Left colon (tissue), 2 donors: ENCODE measurements around the gene DOCK9. TPM values are rescaled to one million over a fixed set of nuclear protein-coding genes. Genes with fewer than 3 reads are reported as not detected.

Experiments used
- ATAC-seq: fragments of 200-7000 bp; cut with Tn5 transposase; one replicate; pipeline ENCODE4 v1.9.1; 2020; ENCODE audit warnings: mild to moderate bottlenecking, moderate library complexity
- DNase-seq, 2 donors: peaks; one replicate each; pipeline ENCODE4 v3.0.0-alpha.2; 2020
- intact Hi-C, 2 donors: fragments of 100-400 bp; cut with DNase I in 1 of 2; cut with micrococcal nuclease in 1 of 2; formaldehyde crosslinking; loops; one replicate each; pipeline versions ENCODE4 v1.11.2 to v1.14.0; 2022; cut with DNase I, micrococcal nuclease
- total RNA-seq, 2 donors: library from RNA; stranded (reverse); fragmentation: NEBNext Ultra II Directional; extraction: Animal tissue kit (Norgen Biotek cat#: 25700); gene quantifications; one replicate each; pipeline ENCODE4 v1.2.1, GENCODE V29; 2021
- donor health status: DM: no; HTN: no; CAD: no.
- donor health status: DM: yes; HTN: yes; CAD: no.

The DOCK9 gene
- total RNA-seq, 2 donors from 2014 or later, result 50.0 to 60.4 TPM

- intact Hi-C loops, result no loop called here
- no peak for ATAC-seq
- DNase-seq, result no peak
Observed at GRCh38 chr13:98878486-98879126, 99.3 kb downstream of the DOCK9 start.

DNA sequence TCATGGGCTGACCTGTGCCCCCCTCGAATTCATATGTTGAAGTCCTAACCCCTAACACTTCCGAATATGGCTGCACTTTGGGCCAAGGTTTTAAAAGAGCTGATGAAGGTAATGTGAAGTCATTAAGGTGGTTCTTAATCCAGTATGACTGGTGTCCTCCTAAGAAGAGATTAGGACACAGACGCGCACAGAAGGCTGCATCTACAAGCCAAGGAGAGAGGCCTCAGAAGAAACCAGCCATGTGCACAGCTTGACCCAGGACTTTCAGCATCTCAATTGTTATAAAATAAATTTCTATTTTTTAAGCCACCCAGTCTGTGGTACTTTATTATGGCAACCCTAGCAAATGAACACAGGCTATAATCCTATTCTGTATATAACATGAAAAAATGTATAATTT is 99.9 kb downstream of the DOCK9 start:
- no peak for DNase-seq
- no peak for ATAC-seq
- intact Hi-C loops, result no loop called here

GRCh38 chr13:98877466-98877865 is 100.4 kb downstream of the DOCK9 start:
- intact Hi-C loops, result no loop called here
- ATAC-seq, result no peak
- DNase-seq, result no peak

DNA sequence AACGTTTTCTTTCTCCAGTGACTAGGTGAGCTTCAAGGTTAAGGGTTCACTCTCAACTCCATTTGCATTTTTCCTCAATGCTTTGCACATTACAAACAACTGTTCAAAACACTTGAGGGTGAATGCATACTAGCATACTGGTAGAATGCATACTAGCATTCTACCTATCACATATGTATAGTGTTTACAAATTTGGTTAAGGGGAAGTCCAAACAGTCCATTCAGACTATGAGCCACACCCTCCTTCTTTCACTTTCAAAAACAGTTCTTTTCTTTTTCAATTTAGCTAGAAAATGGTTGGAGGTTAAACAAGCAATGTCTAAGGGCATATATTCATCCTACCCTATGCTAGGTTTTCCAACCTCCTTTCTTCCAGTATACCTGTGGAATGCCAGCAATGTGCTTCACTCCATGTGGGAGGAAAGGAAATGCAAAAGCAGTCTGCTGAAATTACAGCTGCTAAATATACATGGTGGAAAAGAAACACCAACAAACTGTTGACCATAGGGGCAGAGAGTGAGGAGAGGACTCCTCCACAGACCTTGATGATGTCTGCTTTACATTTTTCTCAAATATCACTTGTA is 102.6 kb downstream of the DOCK9 start:
- ATAC-seq (peak; percentile 51), DNase-seq (no peak)
- intact Hi-C loops, result no loop called here

DNA sequence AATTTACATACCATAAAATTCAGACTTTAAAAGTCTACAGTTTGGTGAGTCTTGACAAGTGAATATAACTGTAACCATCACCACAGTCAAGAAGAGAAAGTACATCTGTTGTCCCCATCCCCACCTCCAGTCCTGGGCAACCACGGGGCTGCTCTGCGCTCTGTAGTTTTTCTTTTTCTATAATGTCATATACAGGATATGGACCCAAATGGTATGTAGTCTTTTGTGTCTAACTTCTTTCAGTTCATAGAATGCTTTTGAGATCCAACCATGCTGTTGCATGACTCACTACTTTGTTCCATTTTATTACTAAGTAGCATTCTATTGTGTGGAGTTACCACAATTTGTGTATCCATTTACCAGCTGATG is 103.9 kb downstream of the DOCK9 start:
- intact Hi-C loops, result no loop called here
- ATAC-seq (no peak), DNase-seq (no peak)

DNA sequence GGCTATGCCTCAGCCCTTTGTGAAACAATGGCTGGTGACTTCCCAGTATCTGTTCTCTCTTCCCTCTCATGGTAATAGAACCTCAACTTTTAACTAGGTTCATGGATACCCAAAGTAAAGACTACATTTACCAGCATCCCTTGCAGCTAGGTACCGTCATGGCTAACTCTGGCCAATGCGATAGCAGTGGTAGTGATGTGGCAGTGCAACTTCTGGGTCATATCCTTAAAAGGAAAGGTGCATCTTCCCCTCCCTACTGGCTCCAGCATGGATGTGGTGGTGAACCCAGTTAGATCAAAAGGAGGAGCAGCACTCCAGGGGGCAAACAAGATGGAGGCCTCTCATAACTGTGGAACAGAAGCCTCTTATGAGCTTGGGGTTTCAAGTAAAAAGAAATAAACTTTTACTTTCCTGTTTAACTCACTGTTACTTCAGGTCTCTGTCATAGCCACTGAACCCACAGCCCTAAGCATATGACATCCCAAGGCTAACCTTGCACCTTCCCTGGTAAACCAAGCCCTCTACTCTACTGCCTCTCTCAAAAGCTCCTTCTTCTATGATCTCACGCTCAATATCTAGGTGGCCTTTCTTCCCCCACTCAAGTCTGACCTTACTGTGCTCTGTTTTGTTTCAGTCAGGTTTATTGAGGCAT is 104.4 kb downstream of the DOCK9 start:
- intact Hi-C loops, result no loop called here
- DNase-seq (no peak), ATAC-seq (no peak)

DNA sequence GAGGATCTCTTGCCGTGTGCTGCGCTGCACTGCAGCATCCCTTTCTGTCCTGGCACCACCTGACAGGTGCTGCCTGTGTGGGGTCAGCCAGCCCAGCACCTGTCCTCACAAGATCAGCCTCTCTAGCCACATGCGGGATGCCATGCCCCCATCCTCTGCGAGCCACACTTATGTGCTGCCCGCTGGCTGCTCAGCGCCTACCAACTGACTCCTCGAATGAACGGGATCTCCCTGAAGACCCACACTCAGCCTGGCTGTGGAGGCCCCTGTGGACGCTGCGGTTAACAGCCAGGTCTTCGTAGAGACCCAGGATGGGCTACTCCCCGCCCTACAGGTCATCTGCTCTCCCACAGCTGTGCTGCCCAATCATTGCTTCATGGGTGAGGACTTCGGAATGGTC is 106.1 kb downstream of the DOCK9 start:
- ATAC-seq, result no peak
- intact Hi-C loops, result no loop called here
- no peak for DNase-seq

- ATAC-seq, result no peak
- DNase-seq, result no peak
- intact Hi-C loops, result no loop called here
Observed at GRCh38 chr13:98869408-98870090, 108.3 kb downstream of the DOCK9 start.

DNA sequence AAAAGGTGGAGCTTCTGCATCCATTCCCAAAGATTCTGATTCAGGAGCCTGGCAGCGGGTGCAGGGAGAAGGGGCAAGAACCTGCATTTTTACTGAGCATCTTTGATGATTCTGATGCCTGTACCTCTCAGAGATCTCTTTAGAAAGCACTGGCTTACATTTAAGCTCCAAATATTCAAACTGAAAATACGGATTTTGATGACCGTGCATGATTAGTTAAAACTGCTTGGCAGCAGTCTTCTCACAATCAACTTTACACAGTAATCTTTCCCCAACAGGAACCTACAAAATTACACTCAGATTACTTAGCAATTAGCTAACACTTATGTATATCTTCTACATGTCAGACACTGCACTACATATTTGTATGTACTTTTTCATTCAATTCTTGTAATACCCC is 108.9 kb downstream of the DOCK9 start:
- DNase-seq, result no peak
- intact Hi-C loops, result no loop called here
- no peak for ATAC-seq

- intact Hi-C loops, result no loop called here
- ATAC-seq (no peak), DNase-seq (no peak)
Observed at GRCh38 chr13:98866882-98867281, 111.0 kb downstream of the DOCK9 start.

DNA sequence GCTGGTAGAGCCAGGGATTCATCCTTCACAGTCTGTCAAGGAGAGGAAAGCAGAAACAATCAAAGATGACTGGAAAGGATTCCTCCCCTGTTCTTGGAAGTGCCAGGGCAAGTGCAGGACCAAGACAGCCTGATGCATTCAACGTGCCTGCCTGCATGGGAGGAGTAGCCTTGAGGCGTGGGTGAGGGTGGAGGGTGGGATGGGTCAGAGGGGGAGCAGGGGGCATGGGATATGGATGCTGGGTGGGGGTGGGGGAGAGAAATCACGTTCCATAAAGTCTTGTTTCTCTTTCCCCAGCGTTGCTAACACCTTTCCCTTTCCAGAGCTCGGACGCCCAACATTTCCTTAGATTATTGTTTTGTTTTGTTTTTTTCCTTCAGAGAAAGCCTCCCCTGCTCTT is 117.4 kb downstream of the DOCK9 start:
- no peak for DNase-seq
- intact Hi-C loops, result no loop called here
- ATAC-seq, result no peak

DNA sequence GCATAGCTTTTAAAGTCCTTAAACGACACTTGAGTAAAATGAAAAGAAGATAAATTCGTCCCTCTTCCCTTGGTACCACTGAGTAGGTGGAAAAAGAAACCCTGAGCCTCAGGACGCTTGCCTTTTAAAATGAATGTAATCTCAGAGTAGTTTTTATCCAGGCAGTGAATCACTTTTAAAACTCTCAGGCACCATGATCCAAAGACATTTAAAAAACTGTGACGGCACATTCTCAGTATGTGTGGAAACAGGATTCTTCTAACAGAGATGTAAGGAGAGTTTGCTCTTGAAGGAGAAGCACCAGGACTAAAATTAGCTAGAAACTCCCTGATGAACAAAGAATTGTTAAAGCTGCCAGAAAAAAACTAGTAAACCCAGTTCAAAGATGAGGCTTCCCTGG is 119.7 kb downstream of the DOCK9 start:
- DNase-seq (no peak), ATAC-seq (no peak)

GRCh38 chr13:98856983-98857382 is 120.9 kb downstream of the DOCK9 start:
- intact Hi-C loops, result loop anchor here in 1 of 2 donors (10.0 kb wide), 1 partner anchor 178 kb away; no protein-coding TSS in a partner anchor

More for the DNA sequence above, 119.7 kb downstream of the DOCK9 start:
- intact Hi-C loops, result loop anchor here in 1 of 2 donors (10.0 kb wide), 1 partner anchor 177 kb away; no protein-coding TSS in a partner anchor

DNA sequence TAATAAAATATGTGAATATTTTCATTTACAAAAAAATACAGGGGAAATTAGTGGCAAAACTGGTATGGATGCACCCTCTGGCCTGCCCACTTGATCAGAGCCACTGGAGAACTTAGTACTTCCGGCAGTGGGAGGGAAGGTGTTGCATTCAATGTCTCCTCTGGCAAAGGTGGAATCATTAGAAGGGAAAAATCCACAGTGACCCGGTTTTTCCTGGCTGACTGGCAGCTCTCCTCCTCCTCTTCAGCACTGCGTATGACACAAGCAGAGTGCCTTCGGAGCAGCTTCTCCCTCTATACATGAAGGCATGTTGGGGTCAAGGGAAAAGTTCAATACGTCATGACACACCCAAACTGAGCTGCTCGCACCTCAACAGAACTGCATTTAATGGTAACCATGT is 123.4 kb downstream of the DOCK9 start:
- intact Hi-C loops, result loop anchor here in 1 of 2 donors (10.0 kb wide), 1 partner anchor 180 kb away; no protein-coding TSS in a partner anchor
- ATAC-seq, result no peak
- DNase-seq, result no peak

More at GRCh38 chr13:98856983-98857382, 120.9 kb downstream of the DOCK9 start:
- peak; percentile 92 for ATAC-seq
- peak; percentile 23 to 66 for DNase-seq

GRCh38 chr13:98853771-98854221 is 124.1 kb downstream of the DOCK9 start:
- intact Hi-C loops, result loop anchor here in 1 of 2 donors (10.0 kb wide), 1 partner anchor 181 kb away; no protein-coding TSS in a partner anchor
- ATAC-seq (no peak), DNase-seq (peak; percentile 22 to 41)

DNA sequence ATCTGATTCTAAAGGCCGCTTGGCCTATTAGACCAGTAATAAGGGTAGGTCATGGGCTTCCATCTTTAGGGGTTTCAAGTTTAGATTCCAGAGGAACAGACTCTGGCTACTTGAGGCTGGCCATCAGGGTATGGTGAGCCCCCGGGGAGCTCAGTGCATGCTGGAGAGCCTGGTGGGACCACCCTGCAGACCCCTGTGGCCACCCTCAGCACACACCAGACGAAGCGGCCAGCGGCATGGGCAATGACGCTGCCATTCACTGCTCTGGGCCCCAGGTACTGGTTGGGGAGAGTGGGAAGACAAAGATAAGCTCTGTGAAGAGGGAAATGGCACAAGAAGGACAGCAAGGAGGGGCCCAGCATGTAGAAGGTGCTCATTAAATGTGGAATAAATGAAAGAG is 126.6 kb downstream of the DOCK9 start:
- no peak for ATAC-seq
- intact Hi-C loops, result loop anchor here in 1 of 2 donors (10.0 kb wide), 1 partner anchor 184 kb away; no protein-coding TSS in a partner anchor
- DNase-seq, result no peak

DNA sequence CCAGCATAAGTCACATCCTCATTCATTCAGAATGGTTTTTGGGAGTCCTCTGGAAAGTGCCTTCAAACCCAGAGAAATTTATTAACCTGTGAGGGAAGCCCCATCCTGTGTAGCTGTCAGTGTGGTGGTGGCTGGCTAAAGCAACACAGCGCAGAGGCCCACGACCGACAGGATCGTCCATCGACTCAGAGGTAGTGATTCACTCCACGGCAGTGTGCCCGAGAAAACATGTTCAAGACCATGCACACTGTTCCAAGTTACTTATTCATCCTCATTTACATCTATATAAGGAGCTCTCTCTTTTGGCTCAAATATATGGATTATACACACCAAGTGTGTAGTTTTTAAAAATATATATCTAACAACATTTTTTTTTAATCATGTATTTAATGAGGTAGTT is 129.1 kb downstream of the DOCK9 start:
- intact Hi-C loops, result no loop called here
- ATAC-seq, result no peak
- DNase-seq, result no peak

DNA sequence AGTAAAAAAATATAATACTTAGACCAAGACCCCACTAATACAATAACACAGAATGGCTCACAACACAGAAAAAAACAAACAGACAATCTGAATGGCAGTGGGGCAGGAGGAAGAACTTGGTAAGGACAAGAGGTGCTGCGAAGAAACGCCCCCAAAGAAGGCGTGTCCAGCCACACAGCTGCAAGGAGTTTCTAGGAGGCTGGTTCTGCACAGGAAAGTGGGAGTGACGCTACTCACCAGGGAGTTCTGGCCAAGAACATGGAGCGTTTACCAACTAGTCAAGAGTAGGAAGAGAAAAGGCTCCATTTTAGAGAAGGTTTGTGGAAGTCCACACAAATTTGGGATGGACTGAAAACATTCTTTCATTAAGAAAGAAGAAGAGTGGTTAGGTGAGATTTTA is 130.1 kb downstream of the DOCK9 start:
- DNase-seq (no peak), ATAC-seq (no peak)
- intact Hi-C loops, result no loop called here

DNA sequence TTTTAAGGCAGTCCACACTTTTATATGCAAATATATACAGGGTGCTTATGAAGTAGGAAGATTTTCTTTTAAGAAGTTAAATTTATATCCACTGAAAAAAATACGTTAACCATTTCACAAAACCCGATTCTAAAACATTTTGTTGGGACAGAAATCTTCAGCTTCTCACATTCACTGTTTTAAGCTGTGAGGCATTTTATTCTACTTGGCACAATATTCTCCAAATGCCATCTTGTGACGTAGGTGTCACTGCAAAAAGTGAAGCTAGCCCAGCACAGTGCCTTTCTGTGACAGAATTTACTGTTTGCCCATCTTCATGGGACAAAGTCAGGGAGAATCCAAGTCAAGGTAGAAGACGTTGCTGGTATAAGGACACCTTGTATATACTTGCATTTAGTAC is 130.9 kb downstream of the DOCK9 start:
- ATAC-seq, result no peak
- intact Hi-C loops, result no loop called here
- DNase-seq, result no peak

GRCh38 chr13:98846521-98846920 is 131.3 kb downstream of the DOCK9 start:
- ATAC-seq (no peak), DNase-seq (no peak)
- intact Hi-C loops, result no loop called here
